IPS DF 6.9 (cell line): ENCODE results near the gene EPB41L5.
"Not testable (repeated sequence)": the region's sequence is repeated elsewhere in the genome, so short reads cannot be mapped to it uniquely, and the experiment has no call there.

Source experiments
- DNase-seq: peaks from one replicate; pipeline ENCODE4 v3.0.0-alpha.2; 2013; ENCODE audit warnings: low read depth, low spot score
- H3K27ac ChIP-seq: one replicate; pipeline ENCODE4 v1.5.1; 2013; ENCODE audit warnings: low read length, control low read depth
- H3K27me3 ChIP-seq: 2 replicates; pipeline ENCODE4 v1.6.1; 2013; ENCODE audit warnings: mild to moderate bottlenecking, low read length; ENCODE audit not compliant: control insufficient read depth, insufficient read depth
- H3K36me3 ChIP-seq: 2 replicates; pipeline ENCODE4 v1.6.1; 2013; ENCODE audit warnings: low read length; ENCODE audit not compliant: control insufficient read depth, insufficient read depth
- H3K4me1 ChIP-seq: 2 replicates; pipeline ENCODE4 v1.6.1; 2013; ENCODE audit warnings: low read length; ENCODE audit not compliant: control insufficient read depth, insufficient read depth
- H3K4me3 ChIP-seq: 2 replicates; pipeline ENCODE4 v1.5.1; 2013; ENCODE audit warnings: mild to moderate bottlenecking, low read length
- H3K9me3 ChIP-seq: 2 replicates; pipeline ENCODE4 v1.6.1; 2013; ENCODE audit warnings: low read length, inconsistent platforms; ENCODE audit not compliant: control insufficient read depth, insufficient read depth
- WGBS: extraction: QIAGEN DNeasy Blood & Tissue Kit; methylation state at CpG from one replicate; pipeline ENCODE4 v1.1.7; 2013; ENCODE audit warnings: mixed read lengths, missing lambda C conversion rate; ENCODE audit not compliant: insufficient read length, insufficient coverage; 5-methylcytosine and 5-hydroxymethylcytosine counted together

EPB41L5 gene

GRCh38 chr2:120052597-120052996 lies 39.7 kb downstream of the EPB41L5 start:
- Histone ChIP-seq H3K9me3 (no peaks in the 10 kb centered on the region; the same call in 1 of the 2 replicates), H3K27ac (no peak overlapping the region), H3K27me3 (no peaks in the 10 kb centered on the region), H3K4me3 (no peak overlapping the region), H3K4me1 (no peaks in the 10 kb centered on the region), H3K36me3 (peaks cover 2% of the 10 kb centered on the region; the same call in 1 of the 2 replicates)
- no peak for DNase-seq
- WGBS: no CpG with 5 or more reads among the region's 2 CpGs

GRCh38 chr2:120053891-120054290 lies 41.0 kb downstream of the EPB41L5 start:
- H3K4me1 ChIP-seq: no peaks in the 10 kb centered on the region
- DNase-seq: no peak
- no CpG with 5 or more reads among the region's 3 CpGs for WGBS
- no peaks in the 10 kb centered on the region for H3K27me3 ChIP-seq
- no peak overlapping the region for H3K4me3 ChIP-seq
- no peaks in the 10 kb centered on the region; the same call in 1 of the 2 replicates for H3K9me3 ChIP-seq
- peaks cover 2% of the 10 kb centered on the region; the same call in 1 of the 2 replicates for H3K36me3 ChIP-seq
- H3K27ac ChIP-seq: no peak overlapping the region

GRCh38 chr2:120059483-120059882 lies 46.6 kb downstream of the EPB41L5 start:
- no peak for DNase-seq
- Histone ChIP-seq H3K9me3 (no peaks in the 10 kb centered on the region), H3K27me3 (no peaks in the 10 kb centered on the region), H3K36me3 (no peaks in the 10 kb centered on the region), H3K4me1 (no peaks in the 10 kb centered on the region), H3K4me3 (no peak overlapping the region), H3K27ac (no peak overlapping the region)
- no CpG with 5 or more reads among the region's 8 CpGs for WGBS

GRCh38 chr2:120060088-120060623 lies 47.3 kb downstream of the EPB41L5 start:
- no peaks in the 10 kb centered on the region for H3K36me3 ChIP-seq
- no peaks in the 10 kb centered on the region for H3K4me1 ChIP-seq
- H3K27me3 ChIP-seq: no peaks in the 10 kb centered on the region
- H3K4me3 ChIP-seq: no peak overlapping the region
- DNase-seq: no peak
- no peaks in the 10 kb centered on the region for H3K9me3 ChIP-seq
- WGBS: 100% methylated on average over 1 of the region's 2 CpGs
- no peak overlapping the region for H3K27ac ChIP-seq

GRCh38 chr2:120064664-120065063 lies 51.8 kb downstream of the EPB41L5 start:
- no peak overlapping the region for H3K27ac ChIP-seq
- H3K4me1 ChIP-seq: no peaks in the 10 kb centered on the region
- no peaks in the 10 kb centered on the region for H3K27me3 ChIP-seq
- H3K36me3 ChIP-seq: no peaks in the 10 kb centered on the region
- no peak for DNase-seq
- H3K9me3 ChIP-seq: no peaks in the 10 kb centered on the region
- WGBS: no CpG with 5 or more reads among the region's 1 CpG
- no peak overlapping the region for H3K4me3 ChIP-seq

GRCh38 chr2:120066800-120067547 lies 54.1 kb downstream of the EPB41L5 start:
- H3K4me1 ChIP-seq: no peaks in the 10 kb centered on the region
- DNase-seq: no peak
- no CpG with 5 or more reads among the region's 6 CpGs for WGBS

GRCh38 chr2:120068040-120068658 lies 55.3 kb downstream of the EPB41L5 start:
- not testable (repeated sequence) for DNase-seq, H3K27ac ChIP-seq, H3K36me3 ChIP-seq, H3K27me3 ChIP-seq, H3K4me1 ChIP-seq, H3K9me3 ChIP-seq, H3K4me3 ChIP-seq
- no CpG with 5 or more reads among the region's 20 CpGs for WGBS

More at GRCh38 chr2:120066800-120067547, 54.1 kb downstream of the EPB41L5 start:
- H3K27ac ChIP-seq: no peak overlapping the region
- no peak overlapping the region for H3K4me3 ChIP-seq
- no peaks in the 10 kb centered on the region for H3K27me3 ChIP-seq
- H3K9me3 ChIP-seq: no peaks in the 10 kb centered on the region
- H3K36me3 ChIP-seq: no peaks in the 10 kb centered on the region

- no peaks in the 10 kb centered on the region for H3K27me3 ChIP-seq
- DNase-seq: no peak
- no peak overlapping the region for H3K27ac ChIP-seq
- 100% methylated on average over 1 of the region's 1 CpG for WGBS
- no peaks in the 10 kb centered on the region for H3K9me3 ChIP-seq
- H3K4me1 ChIP-seq: no peaks in the 10 kb centered on the region
- H3K4me3 ChIP-seq: no peak overlapping the region
- no peaks in the 10 kb centered on the region; the same call in 1 of the 2 replicates for H3K36me3 ChIP-seq
Measured at GRCh38 chr2:120075545-120075944, 62.7 kb downstream of the EPB41L5 start.

GRCh38 chr2:120077896-120078295 lies 65.0 kb downstream of the EPB41L5 start:
- Histone ChIP-seq H3K27ac (no peak overlapping the region), H3K27me3 (no peaks in the 10 kb centered on the region), H3K4me1 (no peaks in the 10 kb centered on the region), H3K36me3 (no peaks in the 10 kb centered on the region; the same call in 1 of the 2 replicates), H3K9me3 (no peaks in the 10 kb centered on the region), H3K4me3 (no peak overlapping the region)
- DNase-seq: no peak
- no CpG with 5 or more reads among the region's 3 CpGs for WGBS

GRCh38 chr2:120079647-120080046 lies 66.8 kb downstream of the EPB41L5 start:
- WGBS: no CpG with 5 or more reads among the region's 2 CpGs
- no peak overlapping the region for H3K27ac ChIP-seq
- no peaks in the 10 kb centered on the region; the same call in 1 of the 2 replicates for H3K36me3 ChIP-seq

More at GRCh38 chr2:120079647-120080046, 66.8 kb downstream of the EPB41L5 start:
- H3K27me3 ChIP-seq: no peaks in the 10 kb centered on the region
- no peak overlapping the region for H3K4me3 ChIP-seq
- DNase-seq: no peak
- H3K4me1 ChIP-seq: no peaks in the 10 kb centered on the region
- H3K9me3 ChIP-seq: no peaks in the 10 kb centered on the region
